Peyer's patch (tissue), 4 donors: Measurements from ENCODE around the gene ST6GAL1.

Source experiments
- CTCF ChIP-seq, 6 experiments: fragments of 450-650 bp in 4 of 6; fragments of 200-600 bp in 2 of 6; sonication (generic) in 1 of 6; IDR thresholded peaks; one replicate each; pipeline ENCODE4 v1.5.1; 2017 to 2019; ENCODE audit warnings: antibody characterized with exemption in 6 of 6, mild to moderate bottlenecking in 3 of 6, moderate library complexity in 1 of 6
- POLR2A ChIP-seq, 2 donors: fragments of 450-650 bp; IDR thresholded peaks; one replicate each; pipeline ENCODE4 v1.5.1; 2017; ENCODE audit warnings: antibody characterized with exemption in 2 of 2, mild to moderate bottlenecking in 2 of 2, moderate library complexity in 2 of 2

GRCh38 chr3:186883686-186884058, 46.7 kb upstream of the ST6GAL1 start:
- no peak for TF ChIP-seq CTCF (IDR thresholded peaks at IDR 0.05)
- no peak for TF ChIP-seq POLR2A (IDR thresholded peaks at IDR 0.05)
